ENCODE data around the gene ACTN1.

- TF ChIP-seq CTCF (IDR thresholded peaks at IDR 0.05) (no peak), POLR2A (IDR thresholded peaks at IDR 0.05) (no peak)
Measured at GRCh38 chr14:69013943-69014782, 35.1 kb upstream of the ACTN1 start.
